Measurements from ENCODE around the gene GRK3. TPM values are rescaled to one million over a fixed set of nuclear protein-coding genes. Genes with fewer than 3 reads are reported as not detected.

Gene GRK3
- total and polyA plus RNA-seq, 2 of the 4 experiments (the other 2 are of a cell fraction) = 0.58 to 1.6 TPM

DNA sequence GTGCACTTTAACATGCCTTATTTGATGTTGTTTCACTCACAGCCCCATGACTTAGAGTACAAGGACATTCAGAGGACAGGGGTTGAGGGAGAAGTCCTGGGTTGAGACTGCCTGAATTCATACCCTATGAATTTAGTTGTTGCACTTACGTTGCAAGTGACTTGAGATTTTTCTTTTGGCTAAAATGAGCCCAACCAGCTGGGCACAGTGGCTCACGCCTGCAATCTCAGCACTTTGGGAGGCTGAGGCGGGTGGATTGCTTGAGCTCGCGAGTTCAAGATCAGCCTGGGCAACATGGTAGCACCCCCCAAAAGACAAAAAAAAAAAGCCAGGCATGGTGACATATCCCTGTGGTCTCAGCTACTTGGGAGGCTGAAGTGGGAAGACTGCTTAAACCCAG is 7.3 kb upstream of the GRK3 start:
- BruUV-seq (replicated peaks) = no TSS peak
- Histone ChIP-seq H4K20me1 (ENCODE audit: insufficient read depth, low read length) (no peaks in the 10 kb centered on the region), H4K91ac (ENCODE audit: insufficient read depth, low read depth, low read length) (no peak overlapping the region), H2AFZ (replicated peaks; ENCODE audit: low read length, poor library complexity) (no peak overlapping the region), H2BK15ac (ENCODE audit: low read depth, low read length) (no peak overlapping the region), H3K9ac (ENCODE audit: low read depth, low read length) (no peak overlapping the region), H2AK5ac (ENCODE audit: low read depth, low read length) (no peak overlapping the region), H2BK20ac (ENCODE audit: low read depth, low read length) (no peak overlapping the region), H3K27ac (ENCODE audit: insufficient read depth, low read length) (no peak overlapping the region), H3K9me1 (ENCODE audit: insufficient read depth, low read length) (no peaks in the 10 kb centered on the region), H3K14ac (replicated peaks; ENCODE audit: low read depth, low read length) (no peak overlapping the region), H2AK9ac (replicated peaks; ENCODE audit: low read depth, low read length, poor library complexity) (no peak overlapping the region), H3K18ac (ENCODE audit: low read depth, low read length) (no peak overlapping the region), H3K23ac (ENCODE audit: low read depth, low read length) (no peak overlapping the region), H3K27me3 (ENCODE audit: control insufficient read depth, insufficient read depth, low read length) (peaks cover 10% of the 10 kb centered on the region; the same call in 1 of the 2 replicates), H3K36me3 (ENCODE audit: control insufficient read depth, insufficient read depth, low read length) (no peaks in the 10 kb centered on the region), H3K4me1 (ENCODE audit: control insufficient read depth, insufficient read depth, low read length) (no peaks in the 10 kb centered on the region), H3K4me2 (ENCODE audit: low read depth, low read length) (no peak overlapping the region), H4K5ac (ENCODE audit: low read depth, low read length) (no peak overlapping the region), H4K8ac (ENCODE audit: low read depth in 2 of 2, low read length in 2 of 2) (no peak overlapping the region), H2BK120ac (ENCODE audit: low read depth, low read length) (no peak overlapping the region), H3K4me3 (ENCODE audit: insufficient read depth, low read depth, low read length) (no peak overlapping the region), H3K9me3 (ENCODE audit: control insufficient read depth, insufficient read depth, low read length) (no peaks in the 10 kb centered on the region), H3K56ac (ENCODE audit: extremely low read depth, insufficient read depth, low read length) (no peak overlapping the region), H2BK5ac (ENCODE audit: low read depth, low read length, poor library complexity, severe bottlenecking) (no peak overlapping the region), H3K4ac (ENCODE audit: low read depth, low read length) (no peak overlapping the region), H3K79me1 (ENCODE audit: low read depth in 1 of 2, low read length in 2 of 2) (no peaks in the 10 kb centered on the region)
- POLR2A ChIA-PET (ENCODE audit: unreplicated experiment) = no interaction called here
- no peak for TF ChIP-seq MAFK (IDR thresholded peaks at IDR 0.05; ENCODE audit: low read depth, low read length)
- no peak for TF ChIP-seq CEBPB (IDR thresholded peaks at IDR 0.05; ENCODE audit: low read depth, low read length)
- TF ChIP-seq SMC3 (IDR thresholded peaks at IDR 0.05; ENCODE audit: low read depth, low read length) = no peak
- TF ChIP-seq MAZ (IDR thresholded peaks at IDR 0.05; ENCODE audit: borderline replicate concordance, low read depth, low read length) = no peak
- TF ChIP-seq POLR2A (IDR thresholded peaks at IDR 0.05; ENCODE audit: low read depth, low read length) = no peak
- no peak for TF ChIP-seq NFE2L2 (IDR thresholded peaks at IDR 0.05; ENCODE audit: low read depth, low read length)
- TF ChIP-seq, protein P1, sequence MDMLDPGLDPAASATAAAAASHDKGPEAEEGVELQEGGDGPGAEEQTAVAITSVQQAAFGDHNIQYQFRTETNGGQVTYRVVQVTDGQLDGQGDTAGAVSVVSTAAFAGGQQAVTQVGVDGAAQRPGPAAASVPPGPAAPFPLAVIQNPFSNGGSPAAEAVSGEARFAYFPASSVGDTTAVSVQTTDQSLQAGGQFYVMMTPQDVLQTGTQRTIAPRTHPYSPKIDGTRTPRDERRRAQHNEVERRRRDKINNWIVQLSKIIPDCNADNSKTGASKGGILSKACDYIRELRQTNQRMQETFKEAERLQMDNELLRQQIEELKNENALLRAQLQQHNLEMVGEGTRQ (IDR thresholded peaks at IDR 0.05; ENCODE audit: low read depth, low read length) = no peak
- dilution Hi-C loops (cut with HindIII; ENCODE audit: low sequenced_read_pairs, unreplicated experiment) (no loop called here), intact Hi-C loops (cut with micrococcal nuclease) (no loop called here), in situ Hi-C loops (cut with MboI; ENCODE audit: low sequenced_read_pairs) (no loop called here)
- DNase-seq (no peak), ATAC-seq (ENCODE audit: low read depth) (no peak)
- CTCF ChIA-PET = no interaction called here
- WGBS, 2 experiments (ENCODE audit: extremely low coverage in 2 of 2, insufficient read length in 1 of 2) = no CpG with 5 or more reads among the region's 5 CpGs

Data from IMR-90 (cell line).